ENCODE measurements around the gene AGAP1.

The AGAP1 gene

DNA sequence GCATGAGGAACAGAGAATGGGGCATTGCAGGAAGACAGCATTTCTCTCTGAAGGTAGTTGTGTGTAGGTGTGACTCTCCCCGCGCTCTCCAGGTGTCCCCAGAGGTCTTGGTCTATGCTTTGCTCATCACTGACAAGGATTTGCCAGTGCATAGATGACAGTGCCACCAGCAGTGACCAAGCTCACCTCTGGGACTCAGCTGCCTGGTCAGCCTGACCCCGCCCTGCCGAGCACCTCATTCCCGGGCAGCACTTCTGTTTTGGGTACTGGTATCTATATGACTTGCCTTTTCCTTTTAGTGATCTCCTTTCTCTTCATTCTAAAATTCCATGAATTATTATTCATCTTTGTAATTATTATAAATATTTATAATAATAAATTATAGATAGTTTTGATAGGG, 615.2 kb downstream of the AGAP1 start:
- no peak overlapping the region for H3K4me3 ChIP-seq (ENCODE audit: low read depth, low read length)
- TF ChIP-seq, protein P1, sequence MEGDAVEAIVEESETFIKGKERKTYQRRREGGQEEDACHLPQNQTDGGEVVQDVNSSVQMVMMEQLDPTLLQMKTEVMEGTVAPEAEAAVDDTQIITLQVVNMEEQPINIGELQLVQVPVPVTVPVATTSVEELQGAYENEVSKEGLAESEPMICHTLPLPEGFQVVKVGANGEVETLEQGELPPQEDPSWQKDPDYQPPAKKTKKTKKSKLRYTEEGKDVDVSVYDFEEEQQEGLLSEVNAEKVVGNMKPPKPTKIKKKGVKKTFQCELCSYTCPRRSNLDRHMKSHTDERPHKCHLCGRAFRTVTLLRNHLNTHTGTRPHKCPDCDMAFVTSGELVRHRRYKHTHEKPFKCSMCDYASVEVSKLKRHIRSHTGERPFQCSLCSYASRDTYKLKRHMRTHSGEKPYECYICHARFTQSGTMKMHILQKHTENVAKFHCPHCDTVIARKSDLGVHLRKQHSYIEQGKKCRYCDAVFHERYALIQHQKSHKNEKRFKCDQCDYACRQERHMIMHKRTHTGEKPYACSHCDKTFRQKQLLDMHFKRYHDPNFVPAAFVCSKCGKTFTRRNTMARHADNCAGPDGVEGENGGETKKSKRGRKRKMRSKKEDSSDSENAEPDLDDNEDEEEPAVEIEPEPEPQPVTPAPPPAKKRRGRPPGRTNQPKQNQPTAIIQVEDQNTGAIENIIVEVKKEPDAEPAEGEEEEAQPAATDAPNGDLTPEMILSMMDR (IDR thresholded peaks at IDR 0.05; ENCODE audit: insufficient read depth, low read depth, low read length, missing control alignments), result no peak
- no peak for DNase-seq (ENCODE audit: low read depth)

DNA sequence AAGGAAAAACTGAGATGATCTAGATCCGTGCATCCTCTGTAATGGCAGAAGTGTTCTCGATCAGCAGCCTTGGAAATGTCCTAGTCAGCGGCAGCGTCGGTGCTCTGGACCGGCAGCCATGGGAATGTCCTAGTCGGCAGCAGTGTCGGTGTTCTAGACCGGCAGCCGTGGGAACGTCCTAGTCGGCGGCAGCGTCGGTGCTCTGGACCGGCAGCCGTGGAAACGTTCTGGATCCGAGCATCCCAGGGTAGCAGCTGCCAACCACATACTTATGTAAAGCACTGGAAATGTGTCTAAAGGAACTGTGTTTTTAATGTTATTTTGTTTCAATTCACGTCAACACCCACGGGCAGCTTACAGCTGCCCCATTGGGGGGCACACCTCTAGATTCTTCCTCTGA, 615.6 kb downstream of the AGAP1 start:
- no peak overlapping the region for H3K4me3 ChIP-seq (ENCODE audit: low read depth, low read length)
- no peak for DNase-seq (ENCODE audit: low read depth)
- TF ChIP-seq, protein P1 (IDR thresholded peaks at IDR 0.05; ENCODE audit: insufficient read depth, low read depth, low read length, missing control alignments), result no peak

DNA sequence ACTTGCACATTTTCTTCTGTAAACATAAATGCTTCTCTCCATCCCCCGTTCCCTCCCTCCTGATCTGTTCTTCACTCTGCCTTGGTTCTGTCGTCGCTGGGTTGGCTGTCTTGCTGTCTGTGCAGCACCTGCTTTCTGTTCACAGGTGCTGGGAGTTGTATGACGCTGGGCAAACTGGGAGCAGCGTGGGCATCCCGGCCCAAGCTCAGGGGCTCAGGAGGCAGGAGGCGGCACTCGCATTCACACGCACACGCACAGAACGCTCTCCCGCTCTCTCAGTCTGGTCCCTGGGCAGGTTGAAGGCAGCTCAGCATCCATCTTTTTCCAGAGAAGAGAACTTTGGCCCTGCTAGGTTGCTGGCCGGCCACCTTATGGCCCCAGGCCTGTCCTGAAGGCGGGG, 618.6 kb downstream of the AGAP1 start:
- no peak for DNase-seq (ENCODE audit: low read depth)
- TF ChIP-seq, protein P1 (IDR thresholded peaks at IDR 0.05; ENCODE audit: insufficient read depth, low read depth, low read length, missing control alignments), result no peak
- H3K4me3 ChIP-seq (ENCODE audit: low read depth, low read length), result no peak overlapping the region

DNA sequence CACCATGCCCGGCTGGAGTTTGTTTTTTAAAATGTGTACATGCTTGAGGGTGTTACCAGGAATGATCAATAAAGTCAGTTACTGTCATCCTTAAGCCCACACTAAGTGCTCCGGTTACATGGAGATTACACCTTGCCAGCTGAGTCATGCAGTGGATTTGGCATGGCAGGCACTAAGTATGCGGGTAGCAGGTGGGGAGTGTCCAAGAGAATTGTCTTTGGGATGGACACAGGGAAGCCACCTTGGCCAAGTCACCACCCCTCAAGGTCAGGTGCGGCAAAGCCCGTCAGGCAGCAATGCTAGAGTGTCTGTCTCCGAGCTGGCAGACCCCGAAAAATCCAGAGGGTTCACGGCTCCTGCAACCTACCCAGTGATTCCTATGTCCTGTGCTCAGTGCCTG, 619.6 kb downstream of the AGAP1 start:
- TF ChIP-seq, protein P1 (IDR thresholded peaks at IDR 0.05; ENCODE audit: insufficient read depth, low read depth, low read length, missing control alignments), result no peak
- H3K4me3 ChIP-seq (ENCODE audit: low read depth, low read length), result no peak overlapping the region
- no peak for DNase-seq (ENCODE audit: low read depth)

DNA sequence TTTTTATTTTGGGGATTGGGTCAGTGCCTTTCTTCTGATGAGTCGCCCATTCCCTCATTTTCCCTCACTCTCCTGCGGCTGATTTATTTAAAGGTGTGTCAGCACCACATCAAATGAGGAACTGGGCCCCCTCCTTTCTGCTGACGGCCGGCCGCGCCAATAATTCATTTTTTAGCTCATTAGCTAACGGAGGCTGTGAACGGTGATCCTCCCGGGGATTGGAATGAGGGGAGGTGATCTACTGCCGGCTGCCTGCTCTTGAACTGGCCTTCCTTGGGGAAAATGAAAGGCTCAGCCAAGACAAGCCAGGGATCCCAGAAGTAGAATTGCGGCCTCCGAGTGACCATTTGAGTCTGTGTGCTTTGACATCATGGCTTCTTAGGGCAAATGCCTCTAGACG, 620.1 kb downstream of the AGAP1 start:
- DNase-seq (ENCODE audit: low read depth), result no peak
- H3K4me3 ChIP-seq (ENCODE audit: low read depth, low read length), result no peak overlapping the region
- TF ChIP-seq, protein P1 (IDR thresholded peaks at IDR 0.05; ENCODE audit: insufficient read depth, low read depth, low read length, missing control alignments), result no peak

DNA sequence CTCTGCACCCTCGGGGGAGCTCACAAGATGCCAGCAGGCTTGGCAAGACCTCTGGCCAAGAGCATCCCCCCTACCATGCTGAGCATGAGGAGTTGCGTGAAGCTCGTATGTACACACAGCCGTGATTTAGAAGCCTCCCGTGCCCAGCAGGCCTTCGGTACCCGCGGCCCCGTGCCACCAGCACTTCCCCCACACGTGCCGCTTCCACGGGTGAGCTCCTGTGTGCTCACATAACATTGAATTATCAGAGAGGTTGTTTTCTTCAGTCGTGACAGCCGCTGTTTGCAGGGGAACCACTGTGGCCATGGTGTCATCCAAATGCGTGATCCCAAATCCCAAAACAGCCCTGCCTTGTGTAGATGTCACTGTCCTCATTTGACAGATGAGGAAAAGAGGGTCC, 621.1 kb downstream of the AGAP1 start:
- TF ChIP-seq, protein P1 (IDR thresholded peaks at IDR 0.05; ENCODE audit: insufficient read depth, low read depth, low read length, missing control alignments), result no peak

DNA sequence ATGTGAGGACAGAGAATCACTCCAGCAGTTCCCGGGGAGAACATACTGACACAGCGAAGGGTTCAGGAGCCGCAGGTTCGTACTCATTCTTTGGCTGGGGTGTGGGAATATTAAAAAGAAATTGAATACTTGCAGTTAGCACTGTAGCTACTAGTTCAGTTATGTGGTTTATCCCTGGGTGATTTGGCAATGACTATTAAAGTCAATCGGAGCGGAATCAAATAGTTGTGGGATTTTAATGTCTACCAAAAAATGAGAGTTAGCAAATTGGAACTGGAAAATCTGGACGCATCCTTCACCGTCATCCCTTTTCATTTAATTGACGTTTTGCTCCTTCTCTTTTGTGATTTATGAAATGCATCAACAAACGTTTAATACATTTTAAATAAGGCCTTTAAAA, 623.6 kb downstream of the AGAP1 start:
- H3K4me3 ChIP-seq (ENCODE audit: low read depth, low read length), result no peak overlapping the region
- no peak for DNase-seq (ENCODE audit: low read depth)
- TF ChIP-seq, protein P1 (IDR thresholded peaks at IDR 0.05; ENCODE audit: insufficient read depth, low read depth, low read length, missing control alignments), result no peak

More for the DNA sequence above, 621.1 kb downstream of the AGAP1 start:
- no peak for DNase-seq (ENCODE audit: low read depth)
- H3K4me3 ChIP-seq (ENCODE audit: low read depth, low read length), result no peak overlapping the region

All from GM12865 (cell line).